Stimulated activated CD8-positive, alpha-beta memory T cell treated with anti-CD3 and anti-CD28 coated beads, Interleukin-15, amount 100 ng/mL, for 24 hours (primary cell): Measurements from ENCODE around the gene IP6K3.

Experiments used
- DNase-seq: peaks from one replicate; pipeline ENCODE4 v3.0.0-alpha.2; 2020; ENCODE audit warnings: low read depth

IP6K3 gene

DNA sequence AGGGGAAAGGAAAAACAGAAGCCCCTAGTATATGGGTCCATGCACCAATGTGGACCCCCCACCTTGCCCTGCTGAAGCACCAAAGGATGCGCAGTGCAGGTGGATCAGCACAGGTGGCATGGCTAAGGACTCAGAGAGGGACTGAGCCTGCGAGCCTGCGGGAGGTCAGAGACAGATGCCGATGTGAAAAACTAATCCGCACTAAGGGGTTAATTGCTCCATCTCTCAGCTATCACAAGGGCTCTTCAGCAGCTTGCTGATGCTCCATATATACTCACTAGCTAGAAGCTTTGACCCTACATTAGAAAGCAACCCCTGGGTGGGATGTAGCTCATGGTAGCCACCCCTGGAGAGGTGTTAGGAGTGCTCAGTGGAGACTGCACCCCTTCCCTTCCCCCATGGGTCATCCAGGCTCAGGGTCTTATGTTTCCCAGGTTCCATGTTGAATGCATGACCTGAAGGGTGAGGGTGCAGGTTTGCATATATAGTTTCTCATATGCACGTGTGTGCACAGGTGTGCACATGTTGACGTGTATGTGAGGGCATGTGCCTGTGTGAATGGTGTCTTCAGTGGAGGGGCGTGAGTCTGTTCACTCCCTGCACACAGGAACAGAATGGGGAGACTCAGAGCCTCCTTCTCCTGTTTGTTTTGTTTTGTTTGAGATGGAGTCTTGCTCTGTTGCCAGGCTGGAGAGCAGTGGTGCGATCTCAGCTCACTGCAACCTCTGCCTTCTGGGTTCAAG, 13.4 kb upstream of the IP6K3 start:
- no peak for DNase-seq

DNA sequence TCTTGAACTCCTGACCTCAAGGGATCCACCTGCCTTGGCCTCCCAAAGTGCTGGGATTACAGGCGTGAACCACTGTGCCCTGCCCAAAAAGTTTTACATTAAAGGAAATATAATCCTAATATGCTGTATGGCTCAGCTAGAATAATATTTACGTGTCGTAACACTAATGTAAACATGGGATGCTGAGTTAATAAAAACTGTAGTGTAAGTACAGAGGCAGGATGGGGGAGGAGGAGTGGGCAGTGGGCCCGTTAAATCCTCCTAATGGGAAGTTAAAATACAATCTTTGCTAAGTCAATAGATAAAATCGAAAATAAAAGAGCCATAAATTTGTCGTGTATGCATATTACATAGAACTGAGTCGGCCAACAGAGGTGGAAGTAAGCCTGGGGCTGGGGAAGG, 12.1 kb upstream of the IP6K3 start:
- no peak for DNase-seq

DNA sequence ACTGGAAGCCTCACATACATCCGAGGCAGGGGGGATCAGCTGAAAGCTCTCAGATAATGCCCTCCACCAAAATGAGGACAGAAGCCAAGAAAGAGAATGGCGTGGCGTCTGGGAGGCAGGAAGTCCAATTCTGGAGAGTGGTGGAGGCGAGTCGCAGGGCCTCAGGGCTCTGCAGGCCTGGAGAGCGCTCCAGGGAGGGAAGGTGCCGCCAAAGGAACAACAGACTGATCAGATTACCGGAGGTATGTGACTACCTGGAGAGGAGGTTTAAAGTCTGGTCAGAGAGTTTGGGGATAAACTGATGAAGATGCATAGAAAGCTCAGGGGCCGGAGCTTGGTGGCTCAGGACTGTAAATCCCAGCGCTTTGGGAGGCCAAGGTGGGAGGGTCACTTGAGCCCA, 11.2 kb upstream of the IP6K3 start:
- DNase-seq = no peak

DNA sequence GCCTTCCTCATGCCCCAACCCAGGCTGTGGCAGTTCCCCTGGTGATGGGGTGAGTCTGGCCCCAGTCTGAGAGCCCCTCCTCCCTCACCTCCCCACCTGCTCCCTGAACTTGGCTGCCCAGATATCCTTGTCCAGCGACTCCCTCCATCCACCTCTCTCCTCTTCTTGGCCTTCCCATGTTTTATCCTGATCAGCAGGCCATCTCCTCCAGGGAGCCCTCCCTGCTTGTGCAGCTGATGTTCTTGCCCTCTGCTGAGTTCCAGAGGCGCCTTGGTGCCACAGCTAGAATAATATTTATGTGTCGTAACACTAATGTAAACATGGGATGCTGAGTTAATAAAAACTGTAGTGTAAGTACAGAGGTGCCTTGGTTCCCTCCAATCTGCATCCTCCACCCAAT, 10.4 kb upstream of the IP6K3 start:
- no peak for DNase-seq

DNA sequence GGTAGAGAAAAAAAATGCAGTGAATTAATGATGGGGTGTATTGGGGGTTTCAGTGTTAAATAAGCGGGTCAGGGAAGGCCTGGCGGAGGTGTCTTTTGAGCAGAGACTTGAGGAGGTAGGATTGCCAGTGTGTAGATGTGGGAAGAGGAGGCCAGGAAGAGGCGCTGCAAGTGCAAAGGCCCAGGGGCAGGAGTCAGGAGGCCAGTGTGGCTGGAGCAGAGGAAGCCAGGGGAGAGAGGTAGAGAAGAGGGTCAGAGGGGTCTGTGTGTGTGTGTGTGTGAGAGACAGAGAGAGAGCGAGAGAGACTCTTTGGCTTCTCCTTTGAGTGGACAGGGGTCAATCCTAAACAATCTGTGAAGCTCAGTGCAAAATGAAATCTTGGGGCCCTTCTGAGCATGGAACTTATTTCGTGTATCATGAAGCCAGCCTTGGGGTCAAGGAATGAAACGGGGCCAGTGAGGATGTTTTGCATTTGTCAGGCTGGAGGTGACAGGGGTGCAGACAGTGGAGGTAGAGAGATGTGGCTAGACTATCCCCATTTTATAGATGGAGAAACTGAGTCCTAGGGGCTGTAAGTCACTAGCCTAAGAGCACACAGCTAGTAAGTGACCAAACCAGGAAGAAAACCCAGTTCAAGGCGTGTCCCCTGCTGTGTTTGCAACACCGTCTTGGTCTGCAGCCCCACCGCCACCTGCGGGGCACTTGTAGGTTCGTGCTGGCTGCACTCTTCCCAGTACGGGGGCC, 9.7 kb upstream of the IP6K3 start:
- no peak for DNase-seq

DNA sequence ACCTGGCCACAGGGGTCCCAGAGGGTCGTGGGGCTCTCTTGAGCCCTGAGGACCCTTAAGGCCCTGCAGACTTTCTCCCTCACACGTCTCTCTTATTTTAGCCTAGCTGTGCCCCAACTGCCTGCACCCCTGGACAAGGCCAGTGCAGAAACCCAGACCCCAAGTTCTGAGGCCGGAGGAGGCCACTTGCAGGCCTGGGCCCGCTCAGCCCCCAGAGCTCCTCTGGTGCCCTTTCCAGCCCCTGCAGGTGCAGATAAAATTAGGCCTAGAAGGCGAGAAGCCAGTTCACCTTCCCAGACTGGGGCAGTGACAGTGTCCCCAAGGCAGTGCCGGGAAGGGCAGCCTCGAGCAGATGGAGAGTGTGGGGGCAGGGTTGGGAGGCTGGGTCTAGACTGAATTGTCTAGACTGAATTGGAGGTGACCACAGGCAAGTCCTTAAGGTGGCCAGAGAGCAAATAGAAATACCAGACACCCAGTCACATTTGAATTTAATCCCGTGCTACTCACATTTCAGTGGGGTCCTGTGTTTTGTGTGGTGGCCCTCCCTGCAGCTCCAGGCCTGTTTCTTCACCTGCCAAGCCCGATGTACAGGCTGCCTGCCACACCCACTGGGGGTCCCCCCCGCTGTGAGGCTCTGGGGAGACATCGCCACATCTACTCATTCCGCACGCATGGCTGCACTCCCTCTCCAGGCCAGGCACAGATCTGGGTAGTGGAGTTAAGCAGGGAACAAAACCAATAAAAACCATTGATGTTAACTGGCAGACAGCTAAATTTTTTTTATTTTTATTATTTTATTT, 8.6 kb upstream of the IP6K3 start:
- no peak for DNase-seq

DNA sequence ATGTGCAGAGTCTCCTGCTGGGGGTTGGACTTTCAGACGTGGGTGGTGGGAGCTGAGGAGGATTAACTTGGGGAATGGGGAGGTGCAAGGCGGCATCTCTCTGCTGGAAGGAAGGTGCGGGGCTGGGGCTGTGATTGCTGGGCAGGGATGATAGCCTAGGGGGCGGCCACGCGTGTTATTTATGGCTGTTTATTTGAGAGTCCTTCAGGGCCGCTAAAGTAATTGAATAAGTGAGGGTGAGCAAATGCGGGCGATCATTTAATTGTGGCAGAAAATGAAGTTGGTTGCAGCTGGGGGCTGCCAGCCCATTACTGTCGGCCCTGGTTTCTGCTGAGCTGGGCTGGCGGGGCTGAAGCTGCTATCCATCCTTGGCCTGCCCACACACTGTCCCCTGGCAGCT, 7.5 kb upstream of the IP6K3 start:
- no peak for DNase-seq

DNA sequence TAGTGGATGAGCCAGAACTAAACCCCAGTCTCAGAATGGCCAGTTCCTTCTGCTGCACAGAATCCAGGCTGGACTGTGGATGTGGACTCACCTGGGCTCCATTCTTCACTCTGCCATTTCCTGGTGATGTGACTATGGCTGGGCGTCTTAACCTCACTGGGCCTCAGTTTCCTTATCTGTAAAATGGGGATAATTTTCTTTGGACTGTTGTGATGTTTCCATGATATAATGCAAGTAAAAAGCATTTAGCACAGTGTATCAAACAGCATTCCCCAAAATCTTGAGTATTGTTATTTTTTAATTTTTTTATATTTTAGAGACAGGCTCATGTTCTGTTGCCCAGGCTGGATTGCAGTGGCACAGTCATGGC, 5.9 kb upstream of the IP6K3 start:
- DNase-seq = no peak

DNA sequence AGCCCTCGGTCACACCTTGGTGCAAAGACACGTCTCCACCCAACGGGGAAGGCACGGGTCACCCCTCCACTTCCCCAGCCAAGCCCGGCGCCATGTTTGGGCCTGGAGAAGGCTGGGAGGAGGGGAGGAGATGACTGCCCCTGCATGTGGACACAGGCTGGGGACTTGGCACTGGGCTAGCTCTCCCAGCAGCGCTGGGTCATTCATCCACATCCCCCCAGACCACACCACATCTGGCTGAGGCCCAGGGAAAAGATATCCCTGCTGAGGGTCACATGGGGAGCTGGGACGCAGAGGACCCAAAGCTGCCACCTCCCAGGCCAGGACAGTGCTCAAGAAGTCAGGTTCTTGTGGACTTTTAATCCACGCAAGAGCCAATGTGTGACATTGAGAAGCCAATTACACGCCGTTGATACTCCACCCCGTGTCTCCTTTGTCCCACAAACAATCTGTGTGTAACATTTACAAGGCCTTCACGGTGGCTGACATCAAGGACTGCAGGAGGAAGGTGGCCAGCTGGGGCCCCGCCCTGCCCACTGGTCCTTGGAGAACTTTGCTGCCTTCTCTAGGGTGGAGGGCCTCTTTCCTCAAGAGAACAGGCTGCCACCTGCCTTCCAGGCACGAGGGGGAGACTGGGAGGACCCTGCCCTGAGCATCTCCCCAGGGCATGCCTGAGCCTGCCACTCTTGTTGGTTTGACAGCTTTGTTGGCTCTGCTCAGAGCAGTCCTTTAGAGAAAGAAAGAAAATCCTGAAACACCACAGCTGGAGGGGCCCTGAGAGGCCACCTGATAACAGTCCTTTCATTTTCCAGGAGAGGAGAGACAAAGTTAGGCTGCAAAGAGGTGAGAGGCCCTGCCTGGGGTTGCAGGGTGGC, 5.3 kb upstream of the IP6K3 start:
- no peak for DNase-seq

DNA sequence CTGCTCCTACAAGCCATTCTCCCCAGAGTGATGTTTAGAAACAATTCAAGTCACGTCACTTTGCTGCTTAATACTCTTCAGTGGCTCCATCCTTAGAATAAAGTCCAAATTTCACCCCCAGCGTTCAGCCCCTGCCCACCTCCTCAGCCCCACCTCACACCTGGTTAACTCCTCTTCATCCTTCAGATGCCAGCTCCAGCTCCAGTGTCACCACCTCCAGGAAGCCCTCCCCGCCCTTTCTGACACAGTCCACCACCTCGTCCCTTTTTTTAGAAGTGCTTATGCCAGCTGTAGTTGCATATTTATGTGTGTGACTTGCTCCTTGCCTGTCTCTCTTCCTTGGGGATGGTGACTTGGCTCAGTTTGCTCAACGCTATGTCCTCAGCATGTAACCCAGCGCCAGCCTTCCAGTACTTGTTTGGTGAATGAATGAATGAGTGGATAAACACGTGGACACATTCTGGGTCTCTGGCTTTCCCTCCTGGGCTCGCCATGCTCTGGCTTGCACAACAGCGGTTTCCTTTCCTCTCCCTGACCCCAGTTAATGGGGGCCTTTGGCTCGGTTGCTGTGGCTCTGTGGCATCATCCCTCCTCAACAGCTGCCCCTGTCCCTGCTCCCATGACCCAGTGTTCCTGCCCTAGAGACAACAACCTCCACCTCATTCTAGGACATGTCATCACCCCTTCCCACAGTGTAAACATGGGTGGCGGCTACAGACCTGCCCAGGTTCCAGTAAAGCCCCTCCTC, 3.7 kb upstream of the IP6K3 start:
- no peak for DNase-seq

DNA sequence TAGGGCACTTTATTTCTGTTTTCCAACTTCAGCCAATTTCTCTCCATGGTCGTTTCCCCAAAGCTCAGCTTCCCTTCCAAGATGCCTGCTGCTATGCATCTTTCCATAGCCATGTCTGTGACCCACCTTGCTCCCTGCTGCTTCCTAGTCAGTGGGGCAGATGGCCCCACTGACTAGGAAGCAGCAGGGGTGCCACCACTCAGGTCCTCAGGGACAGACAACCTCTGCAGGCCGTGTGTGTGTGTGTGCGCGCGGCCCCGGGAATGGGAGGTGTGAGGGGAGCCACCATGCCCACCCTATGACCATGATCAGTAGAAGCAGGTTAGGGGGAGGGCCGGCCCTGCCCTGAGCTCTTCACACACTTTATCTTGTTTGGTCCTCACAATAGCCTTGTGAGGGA, 2.7 kb upstream of the IP6K3 start:
- DNase-seq = no peak

DNA sequence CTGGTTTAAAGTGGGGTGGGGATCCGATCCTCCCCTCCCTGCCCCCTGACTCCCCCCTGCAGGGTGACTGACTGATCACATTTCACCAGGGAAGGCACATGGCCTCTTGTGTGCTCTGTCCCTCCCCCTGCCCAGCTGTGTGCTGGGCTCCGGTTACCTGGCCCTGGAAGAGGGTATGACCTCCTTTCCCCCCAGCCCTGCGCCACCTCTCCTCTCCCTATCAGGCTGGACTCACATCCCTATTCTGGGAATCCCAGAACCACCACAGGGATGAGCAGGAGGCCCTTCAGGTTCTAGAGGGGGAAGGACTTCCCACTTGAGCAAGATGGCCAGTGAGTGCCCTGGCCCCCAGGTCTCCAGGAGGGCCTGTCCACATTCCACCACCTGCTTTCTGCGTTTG, 2.1 kb upstream of the IP6K3 start:
- no peak for DNase-seq

DNA sequence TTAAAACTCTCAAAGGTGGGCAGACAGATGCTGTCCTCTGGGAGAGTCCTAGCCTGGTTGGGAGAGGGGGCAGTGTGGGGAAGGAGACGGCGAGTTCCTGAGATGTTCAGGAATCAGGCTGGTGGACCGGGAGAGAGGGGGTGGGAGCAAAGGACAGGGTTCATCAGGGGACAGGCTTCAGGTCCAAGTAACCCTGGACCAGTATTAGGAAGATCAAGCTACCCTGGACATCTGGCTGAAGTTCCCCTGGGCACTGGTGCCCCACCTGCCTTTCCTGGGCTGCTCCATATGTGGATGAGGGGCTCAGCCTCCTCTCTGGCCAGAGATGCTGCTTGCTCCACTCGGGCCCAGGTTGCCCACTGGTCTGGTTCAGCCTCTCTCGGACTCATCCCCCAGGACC, 1.1 kb upstream of the IP6K3 start:
- DNase-seq = no peak

DNA sequence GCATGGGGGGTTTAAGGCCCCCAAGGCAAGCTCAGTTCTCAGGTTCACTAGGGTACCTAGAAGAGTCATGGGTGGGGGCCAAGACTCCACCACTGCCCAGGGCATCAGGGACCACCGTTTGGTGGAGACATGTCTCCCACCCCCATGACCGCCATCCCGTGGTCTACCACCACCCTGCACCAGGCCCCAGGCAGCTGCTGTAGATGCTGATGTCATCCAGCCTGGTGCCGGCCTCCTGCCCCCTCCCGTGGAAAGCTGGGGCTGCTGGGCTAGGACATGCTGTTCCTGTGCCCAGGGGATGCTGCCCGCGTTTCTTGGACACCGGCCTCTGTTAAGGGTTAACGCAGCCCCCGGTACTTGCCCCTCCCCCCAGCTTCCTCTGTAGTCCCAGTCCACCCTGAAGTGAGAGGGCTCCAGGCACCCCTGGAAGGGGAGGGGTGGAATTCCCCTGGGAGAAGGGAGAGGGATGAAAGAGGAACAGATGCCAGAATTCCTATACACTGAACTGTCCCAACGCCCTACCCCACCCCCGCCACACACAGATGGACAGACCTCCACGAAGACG, 587 bp downstream of the IP6K3 start:
- DNase-seq = no peak

DNA sequence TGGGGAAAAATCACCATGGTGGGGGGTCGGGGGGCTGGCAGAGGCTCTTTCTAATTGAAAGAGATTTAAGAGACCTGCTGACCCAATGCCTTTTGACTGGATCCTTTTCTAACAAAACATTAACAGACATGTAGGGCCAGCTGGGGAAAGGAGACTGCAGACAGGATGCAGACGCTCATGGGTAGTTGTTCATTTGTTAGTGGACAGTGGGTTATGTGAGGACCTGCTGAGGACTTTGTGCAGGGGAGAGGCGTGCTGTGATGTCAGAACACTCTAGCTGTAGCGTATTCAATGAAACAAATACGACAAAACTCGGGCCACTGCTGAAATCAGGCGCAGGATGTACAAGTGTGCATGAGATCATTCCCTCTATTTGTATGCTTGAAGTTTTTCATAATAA, 1.2 kb downstream of the IP6K3 start:
- no peak for DNase-seq

DNA sequence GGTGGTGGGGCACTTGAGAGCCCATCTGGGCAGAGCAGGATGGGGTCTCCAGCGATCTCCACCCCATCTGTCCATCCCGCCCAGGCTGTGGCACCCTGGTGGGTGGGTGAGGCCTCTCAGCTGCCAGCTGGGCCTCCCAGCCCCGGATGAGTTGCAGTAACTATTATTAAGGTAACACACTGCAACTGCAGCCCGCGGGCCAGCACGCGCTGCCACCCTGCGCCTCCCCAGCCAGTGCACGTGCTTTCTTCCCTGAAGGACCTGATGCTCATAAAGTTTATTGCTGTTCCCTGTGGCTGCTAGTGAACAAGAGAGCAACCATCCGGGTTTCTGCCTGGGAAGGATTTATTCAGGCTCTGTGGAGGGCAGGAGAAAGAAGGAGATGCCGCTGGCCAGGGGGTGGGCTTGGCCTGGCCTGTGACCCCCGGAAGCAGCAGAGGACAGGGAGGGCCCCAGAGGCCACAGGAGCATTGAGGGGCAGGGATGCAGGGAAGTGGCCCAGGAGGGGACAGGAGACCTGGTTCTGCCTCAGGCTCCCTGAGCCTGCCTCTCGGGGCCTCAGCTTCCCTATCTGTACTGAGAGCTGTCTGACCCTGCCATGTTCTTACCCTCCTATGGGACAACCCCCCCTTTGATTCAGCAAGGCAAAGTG, 1.7 kb downstream of the IP6K3 start:
- DNase-seq = no peak

DNA sequence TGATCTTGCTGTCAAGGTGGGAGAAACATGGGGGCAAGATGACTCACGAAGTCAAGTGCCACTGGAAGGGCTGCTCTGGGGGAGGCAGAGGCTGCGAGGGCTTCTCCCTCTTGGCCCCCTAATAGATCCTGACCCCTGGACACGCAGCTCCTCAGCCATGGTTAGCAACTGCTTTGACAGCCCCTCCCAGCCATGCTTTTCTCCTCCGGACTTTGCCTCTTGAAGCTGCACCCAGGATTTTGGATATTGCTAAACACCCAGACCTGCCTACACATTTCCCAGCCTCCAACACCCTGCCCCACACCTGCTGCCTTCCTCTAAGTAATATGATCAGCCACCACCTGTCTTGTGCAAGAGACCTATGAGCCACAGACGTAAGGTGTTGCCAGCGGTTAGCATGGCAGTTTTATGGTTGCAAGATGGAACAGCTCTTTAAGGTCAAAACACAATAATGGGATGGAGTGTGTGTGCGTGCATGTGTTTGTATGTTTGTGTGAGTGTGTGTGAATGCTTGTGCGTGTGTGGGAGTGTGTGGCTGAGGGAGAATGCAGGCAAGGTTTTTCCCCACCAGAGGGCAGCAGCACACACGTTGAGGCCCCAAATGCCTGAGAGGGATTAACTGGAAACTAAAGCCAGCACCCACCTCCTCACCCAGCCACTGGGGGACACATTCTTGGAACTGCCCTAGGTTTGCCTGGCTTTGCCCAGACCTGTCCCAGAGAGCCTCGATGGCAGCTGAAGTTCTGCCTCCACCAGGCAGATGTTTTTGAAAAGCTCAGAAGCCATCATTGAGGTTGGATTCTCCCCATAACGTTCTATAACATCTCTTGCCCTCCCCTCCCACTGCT, 2.5 kb downstream of the IP6K3 start:
- peak; percentile 53 for DNase-seq

DNA sequence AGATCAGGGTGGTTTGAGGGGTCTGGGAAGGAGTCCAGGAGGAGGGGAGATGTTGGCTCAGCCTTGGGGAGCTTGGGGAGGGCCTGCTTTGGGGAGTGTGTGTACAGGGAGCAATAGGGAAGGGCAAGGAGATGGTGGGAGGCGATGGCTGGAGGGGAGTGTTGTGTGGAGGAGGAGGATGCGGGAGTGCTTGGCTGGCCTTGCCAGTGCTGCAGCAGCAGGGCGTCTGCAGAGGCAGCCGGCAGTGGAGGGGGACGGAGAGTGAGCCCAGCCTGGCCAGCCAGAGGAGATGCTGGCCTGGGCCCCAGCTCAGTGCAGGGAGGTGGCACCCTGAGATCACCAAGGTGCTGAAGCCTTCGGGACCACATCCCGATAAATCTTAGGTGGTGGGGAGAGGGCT, 3.9 kb downstream of the IP6K3 start:
- DNase-seq = no peak

DNA sequence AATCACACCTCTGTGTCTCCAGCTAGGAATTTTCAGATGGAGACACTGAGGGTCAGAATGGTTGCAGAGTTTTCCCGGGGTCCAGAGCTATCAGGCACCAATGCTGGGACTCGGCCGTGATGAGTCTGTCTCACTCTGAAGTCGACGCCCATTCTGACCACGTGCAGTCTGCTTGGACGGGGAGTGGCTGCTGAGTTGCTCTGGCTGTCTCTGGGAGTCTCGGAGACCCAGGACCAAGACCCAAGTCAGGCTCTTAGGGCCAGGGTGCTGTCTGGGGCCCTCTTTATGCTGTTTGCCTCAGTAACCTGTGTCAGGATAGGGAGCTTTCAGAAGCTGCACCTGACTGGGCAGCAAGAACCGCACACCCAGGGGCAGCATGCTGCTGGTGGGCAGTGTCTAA, 4.6 kb downstream of the IP6K3 start:
- no peak for DNase-seq

DNA sequence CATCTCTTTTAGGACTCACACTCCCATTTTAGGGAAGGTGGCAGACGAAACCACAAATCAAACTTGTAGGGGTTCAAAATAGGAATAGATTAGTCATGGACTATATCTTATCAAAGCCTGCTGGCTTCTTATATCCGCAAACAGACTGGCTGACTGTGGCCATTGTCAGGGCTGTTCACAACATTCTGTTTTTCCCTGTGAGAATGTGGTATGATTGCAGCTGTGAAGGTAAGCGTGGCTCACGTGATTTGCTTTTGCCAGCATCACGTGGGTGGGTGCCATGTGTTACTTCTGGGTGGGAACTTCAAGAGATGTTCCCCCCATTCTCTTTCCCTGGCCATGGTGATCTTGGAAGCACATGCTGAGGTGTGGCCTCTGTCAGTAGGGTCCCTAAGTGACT, 5.9 kb downstream of the IP6K3 start:
- no peak for DNase-seq
